Occipital lobe (tissue), 3 donors: ENCODE results near the gene TMIGD3. TPM values are rescaled to one million over a fixed set of nuclear protein-coding genes. Genes with fewer than 3 reads are reported as not detected.

Source experiments
- DNase-seq: peaks from one replicate; lab custom pipeline; 2025; lab: John Stamatoyannopoulos, UW
- small RNA-seq: library from RNA; depleted of rRNA; stranded (forward); fragments of <200 nt; gene quantifications from one replicate; pipeline ENCODE3, GENCODE V24; 2014
- total RNA-seq: library from RNA; depleted of rRNA; stranded (reverse); fragments of >200 nt; gene quantifications from one replicate; pipeline ENCODE4 v1.2.3, GENCODE V29; 2014

The TMIGD3 gene
- total RNA-seq, 1 donor from 2014 or later: 2.0 TPM

GRCh38 chr1:111448482-111448917, 54.9 kb downstream of the TMIGD3 start:
- DNase-seq: no peak

- no peak for DNase-seq
Observed at GRCh38 chr1:111446967-111447892, 56.2 kb downstream of the TMIGD3 start.

- DNase-seq: no peak
Observed at GRCh38 chr1:111446546-111446945, 56.9 kb downstream of the TMIGD3 start.

- no peak for DNase-seq
Observed at GRCh38 chr1:111444031-111444430, 59.4 kb downstream of the TMIGD3 start.

GRCh38 chr1:111442457-111442856, 61.0 kb downstream of the TMIGD3 start:
- no peak for DNase-seq

GRCh38 chr1:111441573-111442192, 61.8 kb downstream of the TMIGD3 start:
- no peak for DNase-seq

- DNase-seq: no peak
Observed at GRCh38 chr1:111439461-111440351, 63.7 kb downstream of the TMIGD3 start.

- no peak for DNase-seq
Observed at GRCh38 chr1:111436726-111437125, 66.7 kb downstream of the TMIGD3 start.

Small RNA genes within 50 kb of the gene (small RNA-seq; reads per million reads assigned to genes)
- gene RF00019 (not detected), gene RNU6-792P (not detected)

Other genes starting within 250 kb of the TMIGD3 start
- not detected for gene CHIA, start 212.8 kb downstream of the TMIGD3 start, total RNA-seq
- gene OVGP1, start 75.9 kb downstream of the TMIGD3 start, total RNA-seq: 0.31 TPM
- 21.1 TPM for gene WDR77, start 54.4 kb downstream of the TMIGD3 start, total RNA-seq
- 170 TPM for gene ATP5PB, start 54.2 kb downstream of the TMIGD3 start, total RNA-seq
- gene C1orf162, start 29.6 kb downstream of the TMIGD3 start, total RNA-seq: 0.31 TPM
- 3.6 TPM for gene ADORA3, start within 50 bp of the TMIGD3 start, total RNA-seq
- gene RAP1A, start 116.2 kb upstream of the TMIGD3 start, total RNA-seq: 31.0 TPM
- gene INKA2, start 235.8 kb upstream of the TMIGD3 start, total RNA-seq: 0.94 TPM